SK-N-SH (cell line): ENCODE data around the gene TADA3. TPM values are rescaled to one million over a fixed set of nuclear protein-coding genes. Genes with fewer than 3 reads are reported as not detected.

Source experiments
- CTCF ChIA-PET: fragments of 300-600, 350-600 bp; formaldehyde crosslinking; extraction: SDS; loops from one replicate; lab custom pipeline; 2021; lab: Yijun Ruan, JAX
- POLR2A ChIA-PET: fragments of 350-600 bp; sonication (Branson Sonifier 250); formaldehyde crosslinking; extraction: SDS; loops from one replicate; lab custom pipeline; 2020; ENCODE audit warnings: antibody characterized with exemption, inconsistent platforms; lab: Yijun Ruan, JAX
- DNase-seq: peaks from one replicate; pipeline ENCODE4 v3.0.0; 2012
- H2AFZ ChIP-seq: fragments of 200-600 bp; sonication (generic); 2 replicates; pipeline ENCODE4 v1.8.1; 2016; ENCODE audit warnings: antibody characterized with exemption, mild to moderate bottlenecking, low read depth
- H3F3A ChIP-seq: fragments of 200-600 bp; sonication (generic); replicated peaks from 2 replicates; pipeline ENCODE3; 2016; ENCODE audit warnings: antibody characterized with exemption, mild to moderate bottlenecking; ENCODE audit not compliant: insufficient read depth
- H3K27ac ChIP-seq, 2 experiments: fragments of 200-500 bp in 1 of 2; fragments of 200-600 bp in 1 of 2; sonication (Bioruptor generic) in 1 of 2; sonication (generic), shearing (Covaris generic) in 1 of 2; 2 replicates each; pipeline versions ENCODE4 v1.5.1 to v1.6.1; 2014 to 2016; ENCODE audit warnings: low read depth in 2 of 2, inconsistent platforms in 1 of 2, low read length in 1 of 2, mild to moderate bottlenecking in 1 of 2, mixed read lengths in 1 of 2
- H3K27me3 ChIP-seq: fragments of 200-600 bp; sonication (generic), shearing (Covaris generic); 2 replicates; pipeline ENCODE4 v1.6.1; 2016; ENCODE audit warnings: mixed run types; ENCODE audit not compliant: insufficient read depth
- H3K36me3 ChIP-seq, 2 experiments: fragments of 200-500 bp in 1 of 2; fragments of 200-600 bp in 1 of 2; sonication (Bioruptor generic) in 1 of 2; sonication (generic) in 1 of 2; replicated peaks in 1 of 2; 2 replicates each; pipeline versions ENCODE3 to v1.5.1; 2014 to 2016; ENCODE audit warnings: low read length in 1 of 2, mild to moderate bottlenecking in 1 of 2; ENCODE audit not compliant: insufficient read depth in 2 of 2, control insufficient read depth in 1 of 2
- H3K4me1 ChIP-seq, 2 experiments: fragments of 200-500 bp in 1 of 2; fragments of 200-600 bp in 1 of 2; sonication (Bioruptor generic) in 1 of 2; sonication (generic), shearing (Covaris generic) in 1 of 2; 2 replicates each; pipeline versions ENCODE4 v1.5.1 to v1.6.1; 2014 to 2016; ENCODE audit warnings: low read depth in 1 of 2, low read length in 1 of 2, mixed run types in 1 of 2; ENCODE audit not compliant: insufficient read depth in 2 of 2, control insufficient read depth in 1 of 2
- H3K4me2 ChIP-seq: fragments of 200-600 bp; sonication (generic), shearing (Covaris generic); 2 replicates; pipeline ENCODE4 v1.6.1; 2017; ENCODE audit warnings: mixed run types
- H3K4me3 ChIP-seq, 2 experiments: fragments of 200-500 bp in 1 of 2; fragments of 200-600 bp in 1 of 2; sonication (Bioruptor generic) in 1 of 2; sonication (generic), shearing (Covaris generic) in 1 of 2; 2 replicates each; pipeline versions ENCODE4 v1.5.1 to v1.8.1; 2014 to 2016; ENCODE audit warnings: low read depth in 2 of 2, inconsistent platforms in 1 of 2, low read length in 1 of 2, mild to moderate bottlenecking in 1 of 2, mixed read lengths in 1 of 2, moderate library complexity in 1 of 2
- H3K79me2 ChIP-seq: fragments of 200-600 bp; sonication (generic); 2 replicates; pipeline ENCODE4 v1.8.1; 2017; ENCODE audit warnings: mild to moderate bottlenecking; ENCODE audit not compliant: insufficient read depth
- H3K9ac ChIP-seq: fragments of 200-600 bp; sonication (generic); 2 replicates; pipeline ENCODE4 v1.6.1; 2017; ENCODE audit warnings: mixed run types
- H3K9me2 ChIP-seq: fragments of 200-600 bp; sonication (generic); 2 replicates; pipeline ENCODE4 v1.6.1; 2017; ENCODE audit warnings: mixed run types
- H3K9me3 ChIP-seq: fragments of 200-600 bp; sonication (generic); 2 replicates; pipeline ENCODE4 v1.6.1; 2017; ENCODE audit warnings: mixed run types, mild to moderate bottlenecking, moderate library complexity
- H4K20me1 ChIP-seq: fragments of 200-600 bp; sonication (generic); 2 replicates; pipeline ENCODE4 v1.6.1; 2017; ENCODE audit warnings: mild to moderate bottlenecking, mixed run types; ENCODE audit not compliant: insufficient read depth
- ELF1 ChIP-seq: IDR thresholded peaks from 2 replicates; pipeline ENCODE4 v1.4.0; 2012
- GATA2 ChIP-seq: sonication (generic); formaldehyde crosslinking; IDR thresholded peaks from 2 replicates; pipeline ENCODE4 v1.5.0; 2020; ENCODE audit warnings: mild to moderate bottlenecking, missing genetic modification reagents
- IRF3 ChIP-seq: fragments of 150-350 bp; IDR thresholded peaks from 2 replicates; pipeline ENCODE4 v1.6.1; 2016; ENCODE audit warnings: mild to moderate bottlenecking, low read depth, low read length
- JUND ChIP-seq: IDR thresholded peaks from 2 replicates; pipeline ENCODE4 v1.4.0; 2012
- MEF2A ChIP-seq: IDR thresholded peaks from 2 replicates; pipeline ENCODE4 v1.4.0; 2012; ENCODE audit warnings: low read depth, borderline replicate concordance
- NFIC ChIP-seq: IDR thresholded peaks from 2 replicates; pipeline ENCODE4 v1.4.0; 2012; ENCODE audit warnings: borderline replicate concordance
- NRF1 ChIP-seq: IDR thresholded peaks from 2 replicates; pipeline ENCODE4 v1.6.1; 2012; ENCODE audit warnings: low read depth, mild to moderate bottlenecking, low read length
- RCOR1 ChIP-seq: fragments of 150-350 bp; IDR thresholded peaks from 2 replicates; pipeline ENCODE4 v1.6.1; 2017; ENCODE audit warnings: antibody characterized with exemption, low read length
- RXRA ChIP-seq: IDR thresholded peaks from 2 replicates; pipeline ENCODE4 v1.4.0; 2012; ENCODE audit warnings: low read depth, mild to moderate bottlenecking, borderline replicate concordance
- SMC3 ChIP-seq: IDR thresholded peaks from 2 replicates; pipeline ENCODE4 v1.6.1; 2012; ENCODE audit warnings: low read depth, low read length, improper control_type of control experiment
- TCF12 ChIP-seq: IDR thresholded peaks from 2 replicates; pipeline ENCODE4 v1.4.0; 2012
- TEAD4 ChIP-seq: IDR thresholded peaks from 2 replicates; pipeline ENCODE4 v1.4.0; 2012; ENCODE audit warnings: mild to moderate bottlenecking, borderline replicate concordance; ENCODE audit not compliant: insufficient read depth
- USF1 ChIP-seq: IDR thresholded peaks from 2 replicates; pipeline ENCODE4 v1.4.0; 2012; ENCODE audit warnings: low read depth, borderline replicate concordance
- whole genome bisulfite sequencing: methylation state at CpG from one replicate; pipeline ENCODE4 v1.1.6; 2017; ENCODE audit warnings: low lambda C conversion rate; 5-methylcytosine and 5-hydroxymethylcytosine counted together
- polyA plus RNA-seq, 3 experiments: library from polyadenylated mRNA; depleted of rRNA; stranded (reverse); fragments of >200 nt; gene quantifications; 2 replicates each; pipeline ENCODE4 v1.2.3, GENCODE V29; 2012

Gene TADA3
- polyA plus RNA-seq, 1 of the 3 experiments (the other 2 are of a cell fraction), result 102 TPM

GRCh38 chr3:9815986-9816385 is 23.7 kb upstream of the TADA3 start:
- Histone ChIP-seq H3K36me3 (peaks cover 4 to 6% of the 10 kb centered on the region in 2 experiments), H3K9me3 (no peaks in the 10 kb centered on the region), H3K4me3 (no peak overlapping the region), H3K9ac (no peak overlapping the region), H3F3A (no peaks in the 10 kb centered on the region), H2AFZ (no peak overlapping the region), H3K27ac (no peak overlapping the region), H3K9me2 (no peaks in the 10 kb centered on the region), H3K27me3 (no peaks in the 10 kb centered on the region), H4K20me1 (no peaks in the 10 kb centered on the region), H3K79me2 (no peaks in the 10 kb centered on the region), H3K4me1 (peaks cover under 1 to 1% of the 10 kb centered on the region in 2 experiments; a peak in 1 of 4 replicates), H3K4me2 (no peak overlapping the region)
- POLR2A ChIA-PET, result no interaction called here
- DNase-seq, result no peak
- no peak for TF ChIP-seq RXRA
- TF ChIP-seq USF1, result no peak
- CTCF ChIA-PET, result interaction anchor here (0.9 kb wide), 1 partner anchor 8 kb away, joined by 3 read pairs; no protein-coding TSS in a partner anchor
- 90% methylated on average over 6 of the region's 9 CpGs for WGBS

- ChIA-PET CTCF (interaction anchor here (1.3 kb wide), 1 partner anchor 11 kb away, joined by 3 read pairs; no protein-coding TSS in a partner anchor), POLR2A (interaction anchor here (0.6 kb wide), 1 partner anchor 64 kb away, joined by 3 read pairs; no protein-coding TSS in a partner anchor)
- TF ChIP-seq JUND (no peak), NRF1 (no peak), GATA2 (CRISPR knock-in tag) (no peak), RXRA (no peak), ELF1 (no peak), MEF2A (no peak), TEAD4 (no peak), NFIC (no peak), SMC3 (no peak), TCF12 (no peak), IRF3 (no peak), RCOR1 (no peak)
- Histone ChIP-seq H3K4me3 (no peak overlapping the region), H3K9me2 (no peaks in the 10 kb centered on the region), H3F3A (peaks cover 16% of the 10 kb centered on the region), H3K27me3 (no peaks in the 10 kb centered on the region), H3K36me3 (peaks cover 4 to 6% of the 10 kb centered on the region in 2 experiments), H3K27ac (no peak overlapping the region), H3K4me1 (peaks cover 3 to 20% of the 10 kb centered on the region in 2 experiments; a peak in 1 of 4 replicates), H3K79me2 (no peaks in the 10 kb centered on the region), H4K20me1 (no peaks in the 10 kb centered on the region), H3K9me3 (no peaks in the 10 kb centered on the region), H3K4me2 (no peak overlapping the region), H2AFZ (no peak overlapping the region), H3K9ac (no peak overlapping the region)
- over 99% methylated on average over 9 of the region's 9 CpGs for WGBS
- DNase-seq, result no peak
These were observed 20.7 kb upstream of the TADA3 start for GRCh38 chr3:9812870-9813483.
